CD4-positive, alpha-beta T cell treated with Interferon gamma for 1 hour (primary cell): ENCODE measurements around the gene NPY2R.

ENCODE experiments used
- DNase-seq: peaks from one replicate; pipeline ENCODE4 v3.0.0-alpha.2; 2020

NPY2R gene, protein sequence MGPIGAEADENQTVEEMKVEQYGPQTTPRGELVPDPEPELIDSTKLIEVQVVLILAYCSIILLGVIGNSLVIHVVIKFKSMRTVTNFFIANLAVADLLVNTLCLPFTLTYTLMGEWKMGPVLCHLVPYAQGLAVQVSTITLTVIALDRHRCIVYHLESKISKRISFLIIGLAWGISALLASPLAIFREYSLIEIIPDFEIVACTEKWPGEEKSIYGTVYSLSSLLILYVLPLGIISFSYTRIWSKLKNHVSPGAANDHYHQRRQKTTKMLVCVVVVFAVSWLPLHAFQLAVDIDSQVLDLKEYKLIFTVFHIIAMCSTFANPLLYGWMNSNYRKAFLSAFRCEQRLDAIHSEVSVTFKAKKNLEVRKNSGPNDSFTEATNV

DNA sequence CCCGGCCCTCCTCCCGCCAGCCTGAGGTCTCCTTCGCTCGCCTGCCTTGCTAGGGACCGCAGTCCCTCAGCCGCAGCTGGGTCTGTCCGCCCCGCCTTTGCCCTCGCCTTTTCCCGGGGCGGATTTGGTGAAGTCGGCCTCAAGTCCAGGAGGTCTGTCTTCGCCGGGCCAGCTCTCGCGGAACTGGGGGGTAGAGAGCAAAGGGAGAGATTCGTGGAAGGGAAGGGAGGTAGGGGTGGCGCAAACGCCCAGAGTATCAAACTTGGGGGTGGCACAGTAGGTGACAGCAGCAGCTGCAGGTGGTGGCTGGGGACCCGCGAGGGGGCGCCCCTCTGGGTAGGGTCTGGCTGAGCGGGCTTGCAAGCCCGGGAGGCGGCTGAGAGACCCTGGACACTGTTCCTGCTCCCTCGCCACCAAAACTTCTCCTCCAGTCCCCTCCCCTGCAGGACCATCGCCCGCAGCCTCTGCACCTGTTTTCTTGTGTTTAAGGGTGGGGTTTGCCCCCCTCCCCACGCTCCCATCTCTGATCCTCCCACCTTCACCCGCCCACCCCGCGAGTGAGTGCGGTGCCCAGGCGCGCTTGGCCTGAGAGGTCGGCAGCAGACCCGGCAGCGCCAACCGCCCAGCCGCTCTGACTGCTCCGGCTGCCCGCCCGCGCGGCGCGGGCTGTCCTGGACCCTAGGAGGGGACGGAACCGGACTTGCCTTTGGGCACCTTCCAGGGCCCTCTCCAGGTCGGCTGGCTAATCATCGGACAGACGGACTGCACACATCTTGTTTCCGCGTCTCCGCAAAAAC, at the start of gene NPY2R:
Gene NPY2R, plus strand, starts transcription at position 379 of the 797 bp plus-strand sequence. CDS start 5,304 bp downstream, outside the sequence.
- no peak for DNase-seq

DNA sequence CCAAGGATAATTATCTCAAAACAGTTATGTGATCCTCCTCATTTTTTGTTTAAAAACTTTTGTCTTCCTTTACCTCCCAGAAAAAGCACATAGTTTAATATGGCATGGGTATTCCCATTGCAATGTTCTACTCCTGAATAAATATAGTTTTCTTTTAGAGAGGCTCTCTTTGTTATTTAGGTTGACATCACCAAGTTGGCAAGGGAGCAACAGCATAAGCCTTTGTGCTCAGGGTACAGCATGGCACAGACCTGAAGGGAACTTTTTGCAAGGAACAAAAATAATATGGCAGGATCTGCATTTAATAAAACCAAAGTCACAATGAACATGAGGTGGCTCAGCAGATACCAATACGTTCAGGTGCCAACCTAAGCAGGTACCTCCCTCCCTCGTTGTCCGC, 47.1 kb upstream of the NPY2R start:
- no peak for DNase-seq

DNA sequence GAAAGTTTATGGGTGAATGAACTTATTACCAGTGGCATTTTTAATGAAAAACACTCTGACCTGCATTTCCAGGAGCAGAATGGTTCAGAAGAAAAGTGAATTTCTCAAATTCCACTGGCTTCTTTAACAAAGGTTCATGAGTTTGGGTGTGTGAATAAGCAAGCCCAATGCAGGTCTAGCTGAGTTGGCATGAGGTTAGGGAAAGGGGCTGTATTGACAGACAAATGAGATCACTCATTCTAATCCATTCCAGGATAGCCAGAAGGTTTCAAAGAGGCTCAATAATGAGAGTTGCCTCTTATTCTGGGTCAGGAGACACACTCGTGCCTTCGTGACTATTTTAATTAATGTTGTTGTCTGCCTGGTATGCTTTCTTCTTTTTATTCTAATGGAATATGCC, 43.7 kb upstream of the NPY2R start:
- DNase-seq: no peak

DNA sequence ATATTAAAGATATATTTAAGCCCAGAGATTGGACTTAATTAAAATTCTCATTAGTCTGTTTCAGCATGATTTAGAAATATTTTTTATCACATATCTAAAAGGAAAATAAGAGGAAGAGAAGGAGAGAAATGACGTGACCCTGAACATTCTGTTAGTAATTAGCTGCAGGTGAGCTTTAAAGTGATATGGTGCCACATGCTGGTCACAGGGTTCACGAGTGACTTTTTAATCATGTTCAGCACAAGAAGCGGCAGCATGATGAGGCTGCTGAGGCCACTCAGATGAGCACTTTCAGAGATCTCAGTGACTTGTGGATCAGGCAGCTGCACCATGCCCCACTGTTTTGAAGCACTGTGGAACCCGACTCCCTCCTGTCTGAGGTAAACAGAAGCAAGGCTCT, 37.9 kb upstream of the NPY2R start:
- DNase-seq: no peak

DNA sequence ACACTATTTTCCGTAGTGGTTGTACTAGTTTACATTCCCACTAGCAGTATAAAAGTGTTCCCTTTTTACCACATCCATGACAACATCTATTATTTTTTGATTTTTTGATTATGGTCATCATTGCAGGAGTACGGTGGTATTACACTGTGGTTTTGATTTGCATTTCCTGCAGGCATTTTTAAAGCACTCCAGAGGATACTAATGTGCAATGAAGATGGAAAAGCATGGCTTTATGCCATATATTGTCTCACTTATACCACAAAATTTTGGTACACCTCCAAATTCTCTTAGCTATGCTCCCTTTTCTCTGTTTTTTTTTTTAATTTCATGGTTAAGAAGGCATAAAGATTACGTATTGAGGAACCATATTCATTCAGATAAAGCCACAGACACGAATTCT, 35.1 kb upstream of the NPY2R start:
- no peak for DNase-seq

DNA sequence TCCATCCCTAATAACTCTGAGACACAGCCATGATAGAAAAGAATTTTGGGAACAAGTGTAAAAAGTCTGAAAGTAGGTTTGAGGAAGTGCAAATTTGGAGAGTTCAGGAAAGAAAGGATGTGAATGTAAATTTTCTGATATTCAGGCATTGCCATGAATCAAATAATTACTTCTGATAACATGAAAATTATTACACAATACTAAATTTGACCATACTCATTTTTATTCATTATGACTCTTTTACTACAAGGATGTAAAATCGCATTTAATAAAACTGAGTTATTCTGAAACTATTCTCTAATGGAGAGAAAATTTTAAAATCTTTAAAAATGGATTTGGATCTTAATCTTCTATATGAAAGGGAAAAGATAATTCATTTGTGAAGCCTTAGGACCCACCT, 33.8 kb upstream of the NPY2R start:
- no peak for DNase-seq

DNA sequence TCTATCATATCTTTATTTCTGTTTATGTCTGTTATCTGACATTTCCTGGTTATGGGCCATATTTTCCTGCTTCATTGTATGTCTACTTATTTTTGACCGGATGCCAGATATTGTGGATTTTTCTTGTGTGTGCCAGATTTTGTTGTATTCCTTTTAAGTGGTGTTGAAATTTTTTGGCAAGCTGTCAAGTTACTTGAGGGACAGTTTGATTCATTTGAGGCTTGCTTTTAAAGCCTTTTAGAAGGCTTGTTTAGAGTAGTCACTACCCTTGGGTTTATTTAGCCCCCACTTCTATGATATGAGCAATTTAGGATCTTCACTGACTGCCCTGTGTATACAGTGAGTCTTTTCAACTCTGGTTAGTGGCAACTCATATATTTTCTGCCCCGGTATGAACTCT, 29.2 kb upstream of the NPY2R start:
- no peak for DNase-seq

DNA sequence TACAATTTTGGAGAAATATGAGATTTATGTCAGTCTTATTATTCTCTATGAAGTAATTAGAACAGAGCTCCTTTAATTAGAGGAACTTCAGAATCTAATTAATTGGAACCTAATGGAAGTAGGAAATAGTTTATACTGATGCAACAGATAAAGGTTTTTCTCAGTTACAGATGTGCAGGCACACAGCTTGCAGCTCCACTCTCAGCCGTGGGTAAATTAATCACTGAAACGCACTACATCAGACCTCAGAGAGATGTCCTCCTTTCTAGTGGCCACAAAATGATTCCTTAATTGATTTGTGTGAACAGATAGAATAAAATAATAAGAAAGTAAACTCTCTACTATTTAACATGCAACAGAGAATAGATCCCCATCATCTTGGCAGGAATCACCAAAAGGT, 21.5 kb upstream of the NPY2R start:
- DNase-seq: no peak

DNA sequence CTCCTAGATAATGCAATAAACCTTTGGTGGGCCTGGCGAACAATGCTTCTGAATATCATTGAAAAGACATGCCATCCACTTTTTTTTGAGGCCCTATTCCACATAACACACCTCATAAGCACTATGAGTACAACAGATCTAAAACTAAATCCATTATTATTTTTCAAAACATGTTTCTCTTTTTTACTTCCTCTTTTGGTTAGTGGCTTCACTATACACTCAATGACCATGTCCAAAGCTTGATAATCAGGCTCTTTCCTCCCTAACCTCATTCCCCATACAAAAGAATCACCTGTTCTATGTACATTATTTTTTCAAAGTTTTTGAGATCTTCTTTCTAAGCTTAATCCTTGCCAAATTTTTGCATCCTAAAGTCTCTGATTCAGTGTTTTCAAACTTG, 20.4 kb upstream of the NPY2R start:
- no peak for DNase-seq

DNA sequence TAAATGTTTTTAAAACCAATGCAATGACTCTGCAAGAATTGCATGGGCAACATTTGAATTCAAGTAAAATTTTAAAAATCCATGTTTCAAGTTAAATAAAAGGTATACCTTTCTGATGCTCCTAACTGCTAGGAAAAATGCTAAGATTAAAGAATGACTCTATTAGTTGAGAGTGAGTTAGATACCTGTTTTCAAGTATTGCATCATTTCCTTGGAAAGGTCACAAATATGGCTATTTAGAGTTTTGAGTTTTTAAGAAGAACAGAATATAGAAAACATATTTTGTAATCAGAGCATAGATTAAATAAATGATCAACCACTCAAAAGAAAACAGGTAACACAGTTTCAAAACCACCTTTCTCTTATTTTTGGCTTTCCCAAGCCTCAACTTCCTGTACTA, 18.3 kb upstream of the NPY2R start:
- DNase-seq: no peak

DNA sequence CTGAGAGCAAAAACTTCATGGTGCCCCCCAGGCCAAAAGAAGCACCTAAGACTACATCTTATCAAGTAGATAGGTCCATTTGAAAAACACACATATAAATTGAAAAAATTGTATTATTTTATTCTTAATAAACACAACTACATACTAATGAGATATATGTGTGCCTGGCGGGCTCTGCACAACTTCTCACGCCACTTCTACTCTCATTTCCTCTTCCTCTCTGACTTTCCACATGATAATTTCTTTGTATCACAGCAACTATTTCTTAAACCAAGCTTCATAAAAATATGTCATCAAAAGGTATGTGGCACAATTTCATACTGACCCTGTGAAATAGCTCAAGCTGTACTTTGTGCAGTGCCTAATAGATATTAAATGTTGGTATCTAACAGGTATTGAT, 10.7 kb upstream of the NPY2R start:
- DNase-seq: no peak

DNA sequence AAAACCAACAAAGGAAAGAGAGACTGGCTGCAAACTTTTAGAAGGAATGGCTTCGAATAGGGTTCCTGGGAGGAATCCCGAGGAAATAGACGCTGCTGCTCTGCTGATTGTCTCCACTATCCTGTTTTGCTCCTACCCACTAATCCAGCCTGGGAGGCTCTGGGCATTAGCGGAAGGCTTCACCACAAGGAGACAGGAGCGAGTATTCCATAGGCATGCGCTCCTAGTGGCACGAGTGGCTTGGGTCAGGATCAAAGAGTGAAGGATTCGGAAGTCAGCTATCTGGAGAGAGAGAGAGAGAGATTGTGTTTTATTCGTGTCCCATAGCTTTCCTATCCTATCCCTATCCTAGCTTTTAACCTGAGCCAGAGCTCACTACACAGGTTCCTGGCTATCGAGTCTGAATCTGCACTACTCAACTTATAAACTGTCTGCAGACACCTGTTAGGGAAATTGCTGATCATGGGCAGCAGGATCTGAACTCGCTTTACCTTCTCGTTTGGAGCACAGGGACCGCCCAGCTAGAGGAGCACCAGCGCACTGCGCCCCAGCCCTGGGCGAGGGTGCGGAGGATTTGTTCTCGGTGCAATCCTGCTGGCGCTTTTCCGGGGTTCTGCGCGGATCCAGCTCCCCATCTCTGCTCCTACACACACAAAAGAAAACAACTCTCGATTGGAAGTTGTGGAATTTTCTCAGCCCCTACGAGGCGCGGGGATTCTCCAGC, 740 bp upstream of the NPY2R start:
- no peak for DNase-seq

DNA sequence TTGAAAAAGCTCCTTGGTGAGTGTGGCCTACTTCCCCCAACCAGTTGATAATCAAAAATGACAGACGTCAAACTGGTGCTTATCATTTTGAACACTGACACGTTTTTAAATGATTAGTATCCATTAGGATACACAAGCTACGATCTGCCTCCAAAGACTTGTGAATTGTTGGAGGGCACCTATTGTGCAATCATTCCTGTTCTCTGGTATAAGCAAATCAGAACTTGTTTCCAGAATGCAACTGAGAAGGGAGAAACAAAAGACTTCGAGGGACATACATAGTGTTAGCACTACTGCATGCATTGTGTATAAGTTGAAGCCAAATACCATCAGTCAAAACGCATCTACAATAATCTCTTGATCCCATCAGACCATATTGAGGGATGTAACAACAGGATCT, 11.6 kb downstream of the NPY2R start:
- DNase-seq: no peak

DNA sequence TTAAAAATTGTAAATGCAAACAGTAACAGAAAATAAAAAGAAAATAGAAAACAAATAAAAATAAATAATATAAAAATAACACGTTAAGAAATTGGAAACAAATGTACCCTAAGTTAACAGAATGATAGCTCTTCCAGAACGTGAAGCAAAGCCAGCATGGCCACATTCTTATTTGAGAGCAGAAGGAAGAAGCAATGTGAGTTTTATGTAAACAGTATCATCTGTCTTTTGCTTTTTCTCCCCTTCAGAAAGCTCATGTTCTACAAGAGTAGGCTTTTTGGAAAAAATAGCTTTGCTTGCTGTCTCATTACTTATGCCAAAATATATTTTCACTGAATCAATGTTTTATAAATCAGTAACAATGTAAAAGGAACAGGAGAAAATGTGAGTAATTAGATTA, 18.7 kb downstream of the NPY2R start:
- no peak for DNase-seq

DNA sequence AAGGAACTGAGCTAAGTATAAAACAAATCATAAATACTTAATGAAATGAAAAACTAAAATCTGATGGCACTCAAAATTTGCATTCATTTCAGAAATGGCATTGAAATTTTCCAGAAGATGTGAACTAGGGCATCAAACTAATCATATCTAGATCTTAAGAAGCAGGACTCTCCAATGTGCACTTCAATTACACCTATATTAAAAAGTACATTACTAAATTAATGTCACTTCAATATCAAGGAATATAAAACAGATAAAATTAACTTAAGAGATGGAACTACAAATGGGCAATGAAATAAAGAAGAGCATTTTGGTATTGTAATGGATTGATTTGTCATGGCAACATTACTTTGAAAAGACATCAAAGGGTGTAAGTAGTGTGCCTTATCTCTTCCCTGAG, 20.3 kb downstream of the NPY2R start:
- no peak for DNase-seq

DNA sequence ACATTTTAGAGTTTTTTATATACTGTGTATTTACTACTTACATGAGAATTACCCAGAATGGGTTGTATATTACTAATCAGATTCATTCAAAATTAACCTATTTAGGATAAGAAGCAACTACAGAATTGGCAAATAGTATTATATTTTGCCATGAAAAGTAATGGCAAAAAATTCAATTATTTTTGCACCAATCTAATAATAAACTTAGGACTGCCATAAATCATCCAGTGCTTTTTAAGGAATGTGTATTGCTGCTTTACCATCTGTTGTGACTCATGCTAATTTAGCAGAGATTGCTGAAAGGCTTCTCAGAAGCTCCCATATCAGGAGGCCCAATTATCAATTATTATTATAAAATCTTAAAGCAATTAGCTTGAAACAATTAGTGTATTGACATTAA, 24.0 kb downstream of the NPY2R start:
- DNase-seq: no peak

DNA sequence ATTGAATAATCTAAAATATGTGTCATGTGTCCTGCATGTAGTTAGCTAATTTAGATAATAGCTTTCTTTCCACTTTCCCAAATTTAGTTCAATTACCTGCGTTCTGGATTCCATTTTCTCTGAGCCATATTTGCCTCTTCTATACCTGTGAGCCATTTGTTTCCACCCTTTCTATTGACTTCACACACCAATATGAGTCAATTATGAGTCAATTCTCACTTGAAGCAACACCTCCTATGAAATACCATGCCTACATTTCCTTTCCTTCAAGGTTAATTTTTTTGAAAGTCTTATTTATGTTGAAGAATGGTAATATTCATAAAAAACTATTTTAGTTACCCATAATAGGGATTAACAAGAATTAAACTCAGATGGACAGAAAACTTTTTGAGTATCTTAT, 25.8 kb downstream of the NPY2R start:
- DNase-seq: no peak

DNA sequence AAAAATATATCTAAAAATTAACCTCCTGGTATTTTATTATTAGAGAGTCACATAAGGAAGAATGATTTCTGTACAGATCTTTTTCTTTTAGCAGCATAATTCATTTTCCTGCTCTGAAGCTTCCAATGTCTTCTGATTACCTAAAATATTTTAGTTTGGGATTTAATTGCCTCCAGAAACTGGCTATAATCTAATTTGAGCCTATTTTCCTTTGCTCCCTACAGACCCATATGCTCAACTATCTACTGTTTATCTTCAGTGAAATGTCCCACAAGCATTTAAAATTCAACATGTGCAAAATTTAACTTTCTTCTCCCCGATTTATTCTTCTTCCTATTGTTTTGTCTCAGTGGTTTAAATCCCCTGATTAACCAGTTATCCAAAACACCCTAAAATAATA, 29.1 kb downstream of the NPY2R start:
- no peak for DNase-seq

DNA sequence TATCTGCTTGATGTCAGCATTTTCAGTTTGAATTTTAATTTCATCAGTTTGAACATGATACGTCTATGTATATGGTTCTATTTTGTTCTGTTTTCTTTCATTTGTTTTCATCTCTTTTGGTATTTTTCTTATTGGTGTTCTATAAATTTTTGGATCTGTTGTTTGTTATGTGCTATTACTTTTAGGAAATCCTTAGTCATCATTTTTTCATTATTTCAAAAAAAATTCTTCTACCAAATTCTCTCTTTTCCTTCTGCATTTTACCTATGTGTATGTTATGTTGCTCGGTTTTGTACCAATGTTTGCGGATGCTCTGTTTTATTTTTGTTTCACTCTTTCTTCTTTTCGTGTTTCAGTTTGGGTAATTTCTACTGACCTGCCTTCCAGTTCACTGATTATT, 32.8 kb downstream of the NPY2R start:
- DNase-seq: no peak

DNA sequence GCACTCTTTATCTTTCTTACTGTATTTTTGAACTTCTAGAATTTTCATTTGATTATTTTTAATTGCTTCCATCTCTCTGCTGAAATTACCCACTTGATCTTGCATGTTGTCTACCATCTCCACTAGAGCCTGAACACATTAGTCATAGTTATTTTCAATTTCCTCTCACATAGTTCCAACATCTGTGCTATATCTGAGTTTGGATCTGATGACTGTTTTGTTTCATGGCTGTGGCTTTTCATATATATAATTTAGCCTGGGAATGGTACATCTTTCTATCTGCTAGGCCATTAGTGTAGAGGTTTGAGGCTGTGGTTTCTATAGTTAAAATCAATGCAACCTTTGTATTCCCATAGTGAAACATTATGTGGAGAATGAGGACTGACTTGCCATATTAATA, 33.2 kb downstream of the NPY2R start:
- no peak for DNase-seq

DNA sequence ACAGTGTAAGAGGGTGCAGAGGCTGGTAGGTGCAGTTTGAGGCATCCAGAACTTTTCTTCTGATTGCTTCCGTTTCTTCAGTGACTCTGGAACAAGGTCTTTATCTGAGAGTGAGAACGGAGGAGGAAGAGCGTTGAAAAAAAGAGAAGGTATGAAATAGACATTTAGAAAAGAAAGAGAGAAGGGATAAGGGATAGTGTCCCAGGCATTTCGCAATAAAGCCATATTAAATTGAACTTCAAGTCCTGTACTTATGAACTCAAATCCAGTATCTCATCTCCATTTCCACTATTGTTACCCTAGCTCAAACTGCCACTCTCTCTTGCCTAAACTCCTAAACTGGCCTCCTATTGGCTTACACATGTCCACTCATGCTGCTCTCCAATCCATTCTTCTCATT, 36.7 kb downstream of the NPY2R start:
- no peak for DNase-seq

DNA sequence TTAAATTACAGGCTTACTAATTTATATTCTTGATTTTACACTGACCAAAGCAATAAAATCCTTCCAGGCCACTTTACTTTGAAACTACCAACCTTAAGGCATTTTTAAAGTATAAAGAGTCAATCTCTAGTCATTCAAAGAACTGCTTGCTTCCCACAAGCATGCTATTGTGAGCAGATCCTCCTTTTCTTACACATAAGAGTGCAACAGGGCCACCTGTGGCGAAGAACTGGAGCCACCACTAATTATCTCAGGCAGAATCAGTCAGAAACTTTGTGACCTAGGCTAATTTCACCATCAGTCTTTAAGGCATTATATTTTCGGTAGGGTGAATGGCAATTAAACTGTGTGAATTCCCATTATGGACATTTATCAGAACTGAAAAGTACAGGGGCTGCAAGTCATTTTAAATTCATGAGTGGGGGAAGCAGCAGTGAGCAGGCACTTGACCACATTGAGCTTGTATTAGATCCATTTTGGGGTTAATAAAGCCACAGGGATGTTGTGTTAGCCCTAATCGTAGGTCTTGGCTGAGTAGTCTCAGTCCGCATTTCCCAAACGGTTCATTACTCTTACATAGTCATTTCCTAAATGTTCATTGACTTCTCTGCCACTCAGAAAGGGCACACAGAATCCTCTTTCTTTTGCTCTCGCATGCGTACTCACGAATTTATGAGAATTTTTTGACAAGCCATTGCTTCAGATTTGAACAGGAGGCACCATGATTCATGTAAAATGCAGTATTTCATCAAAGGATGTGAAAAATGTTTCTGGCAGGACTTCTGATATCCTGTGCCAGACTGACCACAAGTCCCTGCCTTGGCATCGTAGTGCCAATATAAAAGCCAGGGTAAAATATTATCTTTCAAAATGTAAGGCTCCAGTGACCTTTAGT, 39.8 kb downstream of the NPY2R start:
- DNase-seq: no peak
